CD4-positive, alpha-beta T cell treated with Interleukin-17A for 4 hours (primary cell): ENCODE results near the gene ACBD4.

Experiments used
- DNase-seq: peaks from one replicate; pipeline ENCODE4 v3.0.0-alpha.2; 2020; ENCODE audit warnings: mixed read lengths

Gene ACBD4, protein sequence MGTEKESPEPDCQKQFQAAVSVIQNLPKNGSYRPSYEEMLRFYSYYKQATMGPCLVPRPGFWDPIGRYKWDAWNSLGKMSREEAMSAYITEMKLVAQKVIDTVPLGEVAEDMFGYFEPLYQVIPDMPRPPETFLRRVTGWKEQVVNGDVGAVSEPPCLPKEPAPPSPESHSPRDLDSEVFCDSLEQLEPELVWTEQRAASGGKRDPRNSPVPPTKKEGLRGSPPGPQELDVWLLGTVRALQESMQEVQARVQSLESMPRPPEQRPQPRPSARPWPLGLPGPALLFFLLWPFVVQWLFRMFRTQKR

GRCh38 chr17:45135192-45135977, at the start of gene ACBD4:
Gene ACBD4, plus strand, starts transcription at chr17:45135687. Its CDS starts 458 bp downstream, at chr17:45136145.
- peak; percentile 98 for DNase-seq

GRCh38 chr17:45086391-45086790, 49.1 kb upstream of the ACBD4 start:
- DNase-seq: no peak

- no peak for DNase-seq
These were observed 48.5 kb upstream of the ACBD4 start for GRCh38 chr17:45086865-45087503.

DNA sequence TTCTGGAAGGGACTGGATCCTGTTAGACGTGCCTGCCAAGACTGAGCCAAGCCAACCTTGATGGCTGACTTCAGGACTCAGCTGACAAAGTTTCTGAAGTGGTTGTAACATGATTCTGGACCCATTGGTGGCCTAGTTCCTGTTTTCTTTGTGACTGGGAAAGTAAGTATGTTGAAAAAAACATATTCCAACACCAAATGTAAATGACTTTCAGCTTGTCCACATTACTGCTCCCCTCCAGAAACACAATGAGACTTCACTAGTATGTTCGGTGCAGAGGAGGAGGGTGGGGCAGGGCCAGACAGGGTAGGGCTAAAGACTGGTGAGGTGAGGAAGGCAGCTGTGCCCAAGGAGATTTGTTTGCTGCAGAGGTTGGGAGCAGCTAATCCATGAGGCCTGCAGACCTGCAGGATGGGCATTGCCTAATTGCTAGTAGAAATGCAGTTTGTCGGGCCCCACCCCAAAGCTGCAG, 47.9 kb upstream of the ACBD4 start:
- no peak for DNase-seq

GRCh38 chr17:45087978-45088377, 47.5 kb upstream of the ACBD4 start:
- no peak for DNase-seq

GRCh38 chr17:45088741-45089140, 46.7 kb upstream of the ACBD4 start:
- DNase-seq: no peak

DNA sequence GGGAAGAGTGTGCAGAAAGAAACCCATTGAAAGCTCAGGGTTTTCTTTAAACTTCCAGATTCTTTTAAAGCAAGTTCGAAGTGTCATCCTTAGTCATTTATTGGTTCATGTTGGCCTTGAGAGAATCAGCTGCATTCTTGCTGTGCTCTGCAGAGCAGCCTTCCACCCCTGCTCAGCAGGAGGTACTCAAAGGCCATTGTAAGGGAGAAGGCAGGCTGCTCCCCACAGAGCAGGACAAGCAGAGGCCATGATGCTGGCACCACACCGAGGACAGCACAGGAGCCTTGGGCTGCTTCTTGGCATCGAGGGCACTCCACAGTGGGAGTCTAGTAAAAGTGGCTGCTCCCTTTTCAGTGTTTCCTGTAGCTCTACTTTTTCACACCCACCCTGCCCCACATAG, 44.8 kb upstream of the ACBD4 start:
- no peak for DNase-seq

- no peak for DNase-seq
These were observed 43.6 kb upstream of the ACBD4 start for GRCh38 chr17:45091778-45092425.

DNA sequence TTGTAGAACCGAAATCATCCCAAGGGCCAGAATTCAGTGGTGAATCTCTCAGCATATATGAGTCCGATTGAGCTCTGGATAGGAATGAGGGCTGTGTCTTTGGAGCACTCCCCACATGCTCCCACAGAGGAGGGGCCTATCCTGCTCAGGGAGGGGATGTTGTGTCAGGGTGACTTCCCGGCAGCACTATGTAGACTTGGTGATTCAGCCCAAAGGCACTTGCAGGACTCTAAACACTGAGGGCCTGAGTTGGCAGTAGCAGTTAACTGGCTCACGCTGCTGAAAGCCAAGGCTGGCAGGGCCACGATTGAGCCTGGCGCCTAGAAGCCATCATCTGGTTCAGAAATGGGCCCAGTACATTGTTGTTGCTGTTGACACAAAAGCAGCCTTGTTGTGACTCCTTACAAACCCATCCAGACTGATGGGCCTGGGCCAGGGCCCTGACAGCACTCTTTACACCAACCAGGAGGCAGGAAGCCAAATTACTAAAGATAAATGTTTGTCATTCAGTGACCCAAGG, 42.5 kb upstream of the ACBD4 start:
- DNase-seq: no peak

- DNase-seq: no peak
These were observed 41.9 kb upstream of the ACBD4 start for GRCh38 chr17:45093444-45094110.

- DNase-seq: peak; percentile 18
These were observed 39.3 kb upstream of the ACBD4 start for GRCh38 chr17:45096141-45096540.

GRCh38 chr17:45096926-45097325, 38.6 kb upstream of the ACBD4 start:
- no peak for DNase-seq

DNA sequence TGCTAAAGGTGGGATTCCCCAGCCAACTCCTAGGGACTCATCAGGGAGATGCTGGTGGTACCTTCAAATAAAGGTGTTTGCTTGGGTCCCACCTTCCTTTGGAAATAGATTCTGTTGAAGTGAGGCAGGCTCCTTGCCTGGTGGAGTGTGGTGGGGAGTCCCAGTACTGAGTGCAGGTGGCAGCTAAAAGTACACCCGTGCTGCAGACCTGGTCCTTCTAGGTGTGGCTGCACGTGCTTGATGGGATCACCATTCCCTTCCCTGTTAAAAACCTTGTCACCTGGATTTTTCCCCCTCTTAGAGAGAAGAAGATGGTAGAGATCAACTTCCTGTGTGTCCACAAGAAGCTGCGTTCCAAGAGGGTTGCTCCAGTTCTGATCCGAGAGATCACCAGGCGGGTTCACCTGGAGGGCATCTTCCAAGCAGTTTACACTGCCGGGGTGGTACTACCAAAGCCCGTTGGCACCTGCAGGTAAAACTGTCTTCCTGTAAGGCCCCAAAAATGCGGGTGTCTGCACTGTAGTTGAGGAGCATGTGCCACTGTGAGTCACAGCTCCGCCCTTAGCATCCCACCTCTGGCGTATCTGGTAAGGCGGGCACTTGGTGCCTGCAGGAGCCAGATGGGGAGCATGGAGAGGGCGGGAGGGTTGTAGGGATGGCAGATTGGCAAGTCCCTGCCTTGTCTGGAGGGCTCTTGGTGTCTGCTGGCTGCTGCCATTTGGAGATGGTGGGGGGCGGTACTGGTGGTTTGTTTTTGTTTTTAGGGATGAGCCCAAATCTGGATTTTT, 37.2 kb upstream of the ACBD4 start:
- no peak for DNase-seq

DNA sequence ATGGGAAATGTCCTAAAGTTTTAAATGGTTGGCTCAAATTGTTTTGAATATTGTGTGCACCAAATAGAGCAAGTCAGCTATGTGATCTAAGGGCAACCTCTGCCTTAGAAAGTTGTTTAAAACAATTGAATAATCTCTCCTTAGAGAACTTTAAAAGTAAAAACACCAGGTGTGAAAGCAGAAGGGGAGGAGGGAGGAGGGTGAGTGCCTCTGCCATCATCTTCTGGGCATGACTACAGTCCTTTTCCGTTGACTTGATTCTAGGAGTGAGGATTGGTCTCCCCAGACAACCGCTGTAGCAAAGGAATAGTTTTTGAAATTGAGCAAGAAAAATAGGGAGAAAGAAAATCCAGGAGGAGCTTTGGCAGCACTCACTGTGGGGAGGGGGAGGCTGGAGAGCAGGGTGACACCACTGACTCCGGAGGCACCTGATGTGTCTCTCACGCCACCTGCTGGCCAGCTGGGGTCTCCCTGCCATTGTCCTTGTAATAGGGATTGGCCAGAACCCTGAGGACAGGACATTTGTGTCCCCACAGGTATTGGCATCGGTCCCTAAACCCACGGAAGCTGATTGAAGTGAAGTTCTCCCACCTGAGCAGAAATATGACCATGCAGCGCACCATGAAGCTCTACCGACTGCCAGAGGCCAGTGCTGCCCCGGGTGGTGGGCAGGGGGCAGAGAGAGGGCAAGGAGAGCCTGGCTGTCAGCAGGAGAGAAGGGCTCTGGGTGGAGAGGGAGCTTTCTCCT, 36.4 kb upstream of the ACBD4 start:
- peak; percentile 88 for DNase-seq

DNA sequence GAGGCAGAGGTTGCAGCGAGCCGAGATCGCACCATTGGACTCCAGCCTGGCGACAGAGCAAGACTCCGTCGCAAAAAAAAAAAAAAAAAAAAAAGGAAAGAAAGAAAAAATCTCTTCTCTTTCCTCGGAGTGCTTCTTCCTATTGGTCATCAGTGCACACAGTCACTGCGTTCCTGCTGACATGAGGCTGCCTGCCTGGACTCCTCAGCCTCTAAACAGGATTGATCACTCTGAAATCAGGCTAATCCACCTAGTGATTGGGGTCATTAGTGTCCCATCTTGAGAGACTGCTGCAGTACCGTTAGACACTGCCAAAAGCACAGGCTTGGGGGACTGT, 34.0 kb upstream of the ACBD4 start:
- DNase-seq: no peak

GRCh38 chr17:45101883-45102811, 33.3 kb upstream of the ACBD4 start:
- DNase-seq: no peak

DNA sequence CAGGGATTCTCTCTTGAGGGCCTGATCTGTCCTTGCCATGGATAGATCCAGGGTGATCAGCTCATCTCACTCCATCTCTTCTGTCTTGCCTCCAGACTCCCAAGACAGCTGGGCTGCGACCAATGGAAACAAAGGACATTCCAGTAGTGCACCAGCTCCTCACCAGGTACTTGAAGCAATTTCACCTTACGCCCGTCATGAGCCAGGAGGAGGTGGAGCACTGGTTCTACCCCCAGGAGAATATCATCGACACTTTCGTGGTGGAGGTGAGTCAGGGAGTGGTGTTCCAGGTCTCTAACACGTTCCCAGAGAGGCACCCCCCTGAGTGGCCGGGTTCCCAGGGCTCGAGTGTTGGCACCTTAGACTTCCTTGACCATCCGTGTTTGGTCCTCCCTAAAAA, 32.6 kb upstream of the ACBD4 start:
- no peak for DNase-seq

DNA sequence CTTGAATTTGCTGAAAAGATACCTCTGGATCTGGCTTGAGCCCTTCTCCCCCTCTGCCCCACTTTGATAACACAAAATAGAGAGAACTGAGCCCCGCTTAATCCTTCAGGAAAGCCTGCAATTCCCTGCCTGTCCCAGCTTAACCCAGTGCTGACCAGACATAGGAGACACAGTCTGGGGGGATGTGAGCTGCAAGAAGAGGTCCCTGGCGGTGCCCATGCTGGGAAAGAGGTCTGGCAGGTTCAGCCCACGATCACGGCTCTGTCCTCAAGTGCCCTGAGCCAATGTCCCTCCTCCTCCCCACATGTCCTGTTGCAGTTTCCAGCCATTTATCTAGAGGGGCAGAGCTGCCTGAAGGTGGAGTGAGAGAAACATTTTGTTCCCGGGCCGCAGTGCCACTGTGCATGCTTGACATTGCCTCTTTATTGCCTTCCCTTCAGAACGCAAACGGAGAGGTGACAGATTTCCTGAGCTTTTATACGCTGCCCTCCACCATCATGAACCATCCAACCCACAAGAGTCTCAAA, 32.2 kb upstream of the ACBD4 start:
- no peak for DNase-seq

DNA sequence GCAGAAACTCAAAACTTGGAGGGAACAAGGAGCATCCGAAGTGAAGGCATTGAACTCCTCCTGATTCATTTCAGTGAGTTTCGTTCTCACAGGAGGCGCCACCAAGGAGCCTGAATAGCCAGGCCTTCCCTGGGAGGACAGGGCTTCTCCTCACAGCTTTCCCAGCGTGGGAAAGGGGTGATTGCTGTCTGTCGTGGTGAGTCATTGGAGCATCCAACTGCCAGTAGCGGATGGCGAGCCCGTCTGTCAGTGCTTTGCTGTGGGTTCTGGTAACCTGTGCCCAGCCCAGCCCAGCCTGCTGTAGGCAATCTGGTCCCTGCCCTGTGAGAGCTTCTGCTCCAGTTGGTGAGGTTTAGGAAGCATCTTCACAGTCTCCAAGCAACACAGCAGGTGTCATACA, 31.5 kb upstream of the ACBD4 start:
- no peak for DNase-seq

GRCh38 chr17:45104497-45104896, 31.0 kb upstream of the ACBD4 start:
- no peak for DNase-seq
